ENCODE results near the gene HLCS. TPM values are rescaled to one million over a fixed set of nuclear protein-coding genes. Genes with fewer than 3 reads are reported as not detected.

Gene HLCS
- polyA plus RNA-seq, 1 experiment, result 16.9 TPM

- H3K36me3 ChIP-seq (ENCODE audit: control insufficient read depth, insufficient read depth, low read length), result no peaks in the 10 kb centered on the region
- no peak for DNase-seq (ENCODE audit: low read depth)
- ChIA-PET POLR2A (no interaction called here), CTCF (interaction anchor here (0.6 kb wide), 1 partner anchor 186 kb away, joined by 3 read pairs; no protein-coding TSS in a partner anchor)
- H3K4me3 ChIP-seq (ENCODE audit: low read depth, low read length), result no peak overlapping the region
- no peaks in the 10 kb centered on the region for H3K27me3 ChIP-seq (ENCODE audit: control insufficient read depth, insufficient read depth, low read length)
- no peak for TF ChIP-seq CTCF (IDR thresholded peaks at IDR 0.05; ENCODE audit: insufficient read depth, low read depth, low read length)
Observed at GRCh38 chr21:36850372-36850771, 116.1 kb downstream of the HLCS start.

GRCh38 chr21:36849461-36850105 is 116.9 kb downstream of the HLCS start:
- ChIA-PET POLR2A (no interaction called here), CTCF (no interaction called here)

GRCh38 chr21:36848730-36849274 is 117.7 kb downstream of the HLCS start:
- ChIA-PET CTCF (no interaction called here), POLR2A (no interaction called here)
- DNase-seq (ENCODE audit: low read depth), result no peak
- no peak for TF ChIP-seq CTCF (IDR thresholded peaks at IDR 0.05; ENCODE audit: insufficient read depth, low read depth, low read length)
- H3K27me3 ChIP-seq (ENCODE audit: control insufficient read depth, insufficient read depth, low read length), result no peaks in the 10 kb centered on the region
- H3K4me3 ChIP-seq (ENCODE audit: low read depth, low read length), result no peak overlapping the region
- H3K36me3 ChIP-seq (ENCODE audit: control insufficient read depth, insufficient read depth, low read length), result no peaks in the 10 kb centered on the region

More at GRCh38 chr21:36849461-36850105, 116.9 kb downstream of the HLCS start:
- Histone ChIP-seq H3K27me3 (ENCODE audit: control insufficient read depth, insufficient read depth, low read length) (no peaks in the 10 kb centered on the region), H3K4me3 (ENCODE audit: low read depth, low read length) (no peak overlapping the region), H3K36me3 (ENCODE audit: control insufficient read depth, insufficient read depth, low read length) (no peaks in the 10 kb centered on the region)
- DNase-seq (ENCODE audit: low read depth), result no peak
- TF ChIP-seq CTCF (IDR thresholded peaks at IDR 0.05; ENCODE audit: insufficient read depth, low read depth, low read length), result no peak

GRCh38 chr21:36847189-36847588 is 119.3 kb downstream of the HLCS start:
- CTCF ChIA-PET, result interaction anchor here (0.9 kb wide), 1 partner anchor 216 kb away, joined by 3 read pairs; no protein-coding TSS in a partner anchor
- H3K27me3 ChIP-seq (ENCODE audit: control insufficient read depth, insufficient read depth, low read length), result no peaks in the 10 kb centered on the region
- POLR2A ChIA-PET, result no interaction called here
- no peak for TF ChIP-seq CTCF (IDR thresholded peaks at IDR 0.05; ENCODE audit: insufficient read depth, low read depth, low read length)
- no peak overlapping the region for H3K4me3 ChIP-seq (ENCODE audit: low read depth, low read length)
- DNase-seq (ENCODE audit: low read depth), result peak; percentile 33
- no peaks in the 10 kb centered on the region for H3K36me3 ChIP-seq (ENCODE audit: control insufficient read depth, insufficient read depth, low read length)

- ChIA-PET POLR2A (no interaction called here), CTCF (no interaction called here)
- Histone ChIP-seq H3K4me3 (ENCODE audit: low read depth, low read length) (no peak overlapping the region), H3K36me3 (ENCODE audit: control insufficient read depth, insufficient read depth, low read length) (no peaks in the 10 kb centered on the region), H3K27me3 (ENCODE audit: control insufficient read depth, insufficient read depth, low read length) (no peaks in the 10 kb centered on the region)
- TF ChIP-seq CTCF (IDR thresholded peaks at IDR 0.05; ENCODE audit: insufficient read depth, low read depth, low read length), result no peak
- no peak for DNase-seq (ENCODE audit: low read depth)
Observed at GRCh38 chr21:36846631-36847030, 119.8 kb downstream of the HLCS start.

Measured in BJ (cell line).